GM12892 (cell line): ENCODE results near the gene THAP10.

ENCODE experiments used
- POLR2A ChIP-seq: IDR thresholded peaks from 2 replicates; pipeline ENCODE4 v1.6.1; 2011; ENCODE audit warnings: low read depth, low read length, control low read depth
- POLR2AphosphoS5 ChIP-seq: IDR thresholded peaks from 2 replicates; pipeline ENCODE4 v1.6.1; 2011; ENCODE audit warnings: low read depth, low read length, control low read depth
- TAF1 ChIP-seq: IDR thresholded peaks from 2 replicates; pipeline ENCODE4 v1.6.1; 2011; ENCODE audit warnings: low read depth, mild to moderate bottlenecking, control low read depth, low read length, borderline replicate concordance

DNA sequence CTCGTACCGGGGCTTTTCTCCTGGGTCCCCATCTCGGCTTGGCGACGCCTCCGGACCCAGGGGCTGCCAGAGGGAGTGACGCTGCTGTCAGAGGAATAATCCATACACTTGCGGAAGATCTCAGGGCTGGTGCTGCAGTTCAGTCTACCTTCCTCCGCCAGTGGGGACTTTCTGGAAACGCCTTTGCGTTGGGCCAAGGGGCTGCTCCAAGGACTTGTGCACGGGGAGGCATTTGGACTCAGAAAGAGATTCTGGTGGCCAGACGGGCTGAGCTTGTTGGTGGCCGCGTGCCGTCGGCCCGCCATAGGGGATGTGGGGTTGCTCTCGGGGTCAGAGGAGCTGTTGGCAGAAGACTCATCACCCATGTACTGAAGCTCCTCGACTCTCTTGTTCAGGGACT is 60.1 kb downstream of the THAP10 start:
- no peak for TF ChIP-seq POLR2A
- no peak for TF ChIP-seq TAF1
- no peak for TF ChIP-seq POLR2AphosphoS5
